GM18870 (cell line): ENCODE results near the gene P2RX7.

Experiments used
- ATAC-seq: cut with Tn5 transposase; IDR thresholded peaks from one replicate; pipeline ENCODE4 v1.9.1; 2021; ENCODE audit warnings: moderate library complexity; ENCODE audit not compliant: unreplicated experiment

Gene P2RX7

DNA sequence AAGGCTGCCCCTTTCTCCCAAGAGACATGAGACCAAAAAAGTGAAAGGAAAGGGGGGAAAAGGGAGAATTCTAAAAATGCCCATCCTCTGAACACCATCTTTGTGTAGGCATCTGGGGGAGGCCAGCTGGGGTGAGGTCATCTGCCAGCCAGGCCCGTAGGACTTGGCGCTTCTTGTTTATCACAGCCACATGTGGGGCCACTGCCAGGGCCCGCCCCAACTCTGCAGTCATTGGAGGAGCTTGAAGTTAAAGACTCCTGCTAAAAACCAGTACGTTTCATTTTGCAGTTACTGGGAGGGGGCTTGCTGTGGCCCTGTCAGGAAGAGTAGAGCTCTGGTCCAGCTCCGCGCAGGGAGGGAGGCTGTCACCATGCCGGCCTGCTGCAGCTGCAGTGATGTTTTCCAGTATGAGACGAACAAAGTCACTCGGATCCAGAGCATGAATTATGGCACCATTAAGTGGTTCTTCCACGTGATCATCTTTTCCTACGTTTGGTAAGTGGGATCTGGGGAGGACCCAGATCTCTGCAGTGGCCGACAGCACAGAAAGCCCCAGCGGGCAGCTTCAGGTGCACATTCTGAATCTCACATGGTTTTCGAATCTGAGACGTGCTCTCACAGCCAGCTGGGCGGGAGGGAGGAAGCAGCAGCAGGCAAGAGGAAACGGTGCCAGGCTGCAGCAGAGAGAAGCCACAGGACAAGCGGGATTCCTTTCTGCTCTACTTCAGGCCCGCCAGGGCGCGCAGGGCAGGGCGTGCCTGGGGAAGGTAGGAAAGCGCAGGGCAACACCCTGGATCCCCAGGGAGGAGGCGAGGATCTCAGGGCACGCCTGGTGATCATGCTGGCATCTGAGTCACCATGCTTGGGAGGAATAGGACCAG is at the start of gene P2RX7:
TSS of gene P2RX7 (plus strand) at position 276 of the 881 bp plus-strand sequence. CDS start at position 371, 95 bp downstream.
- no peak for ATAC-seq

DNA sequence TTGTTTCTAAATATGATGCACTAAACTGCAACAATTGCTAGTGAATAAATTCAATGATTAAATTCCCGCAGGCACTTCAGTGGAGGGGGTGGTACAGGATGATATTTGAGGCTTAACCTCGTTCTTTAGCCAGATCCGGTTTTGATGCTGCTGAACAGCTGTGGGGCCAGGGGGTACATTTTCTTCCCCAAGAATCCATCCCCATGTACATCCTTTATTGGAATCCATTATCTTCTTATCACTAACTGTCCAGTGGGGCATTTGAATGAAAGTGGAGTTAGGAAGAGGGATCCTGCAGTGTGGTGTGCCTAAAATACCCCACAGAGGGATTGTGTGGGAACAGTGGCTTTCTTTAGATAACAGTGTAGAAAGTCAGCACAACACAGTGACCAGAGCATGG is 48.4 kb upstream of the P2RX7 start:
- ATAC-seq: no peak

DNA sequence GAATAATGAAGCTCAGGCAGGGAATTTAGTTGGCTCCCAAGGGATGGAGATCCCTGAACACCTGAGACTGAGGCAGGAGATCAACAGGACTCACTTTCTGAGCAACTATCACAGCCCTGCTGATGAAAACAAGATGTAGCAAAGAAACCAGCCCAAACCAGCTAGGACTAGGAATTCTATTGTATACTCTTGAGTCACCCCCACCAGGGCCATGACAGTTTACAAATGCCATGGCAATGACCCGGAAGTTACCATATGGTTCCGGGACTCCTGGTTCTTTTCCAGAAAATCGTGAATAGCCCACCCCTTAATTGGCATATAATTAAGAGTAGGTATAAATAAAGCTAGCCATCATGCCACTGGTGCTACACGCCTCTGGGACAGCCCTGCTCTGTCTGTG is 47.6 kb upstream of the P2RX7 start:
- ATAC-seq: no peak

DNA sequence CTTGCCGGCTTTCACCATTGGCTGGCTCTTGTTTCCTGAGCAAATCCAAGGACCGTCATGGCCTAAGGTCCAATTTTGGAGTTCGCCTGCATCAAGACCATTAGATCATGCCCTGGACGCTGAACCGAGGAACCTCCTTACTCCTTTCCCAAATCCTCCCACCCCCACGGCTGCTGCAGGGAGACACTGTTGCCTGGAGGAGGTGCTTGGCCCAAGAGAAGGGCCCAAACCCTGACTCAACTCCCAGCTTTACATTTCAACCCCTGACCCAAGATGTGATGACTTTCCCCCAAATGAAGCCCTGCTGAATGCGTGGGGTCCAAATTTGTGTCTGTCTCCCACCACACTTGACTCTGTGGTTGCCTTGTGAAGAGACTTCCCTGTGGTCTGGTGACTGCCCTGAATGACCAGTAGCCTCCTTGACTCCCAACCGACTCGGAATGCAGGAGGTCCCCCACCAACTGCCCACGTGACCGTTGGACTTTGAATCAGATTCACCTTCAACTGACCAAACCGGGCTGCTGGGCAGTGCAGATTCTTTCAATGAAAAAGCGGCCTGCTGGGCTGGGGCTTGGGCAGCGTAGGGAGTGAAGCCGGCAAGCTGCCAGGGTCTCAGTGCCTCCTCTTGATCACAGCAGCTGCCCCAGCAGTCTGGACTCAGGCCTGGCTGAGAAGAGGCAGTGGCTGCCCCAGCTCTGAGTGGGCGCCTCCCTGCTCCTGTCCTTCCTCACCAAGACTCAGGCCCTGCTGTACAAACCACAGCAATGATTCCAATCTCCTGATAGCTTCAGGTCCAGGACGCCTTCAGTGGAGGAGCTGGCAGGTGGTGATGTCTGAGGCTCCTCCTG is 46.9 kb upstream of the P2RX7 start:
- ATAC-seq: no peak

DNA sequence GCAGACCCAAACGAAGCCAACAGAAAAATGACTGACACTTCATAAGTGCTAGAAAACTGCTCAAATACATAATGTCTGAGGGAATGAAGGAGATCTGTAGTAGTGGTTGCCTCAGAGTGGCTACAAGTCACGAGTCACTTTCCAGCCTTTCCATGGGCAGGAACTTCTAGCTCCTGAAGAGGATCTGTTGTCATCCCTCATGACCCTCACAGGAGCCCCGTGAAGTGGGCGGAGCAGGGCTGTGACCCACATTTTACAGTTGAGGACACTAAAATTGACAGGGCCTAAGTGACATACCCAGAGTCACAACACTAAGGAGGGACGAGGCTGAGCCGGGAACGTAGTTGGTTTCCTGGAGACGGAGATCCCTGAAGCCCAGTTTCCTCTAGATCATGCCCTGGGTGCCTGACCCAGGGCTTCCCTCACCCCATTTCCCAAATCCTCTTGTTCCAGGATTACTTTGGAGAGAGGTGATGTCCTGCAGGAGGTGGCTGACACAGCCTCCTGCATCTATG is 45.8 kb upstream of the P2RX7 start:
- ATAC-seq: no peak

DNA sequence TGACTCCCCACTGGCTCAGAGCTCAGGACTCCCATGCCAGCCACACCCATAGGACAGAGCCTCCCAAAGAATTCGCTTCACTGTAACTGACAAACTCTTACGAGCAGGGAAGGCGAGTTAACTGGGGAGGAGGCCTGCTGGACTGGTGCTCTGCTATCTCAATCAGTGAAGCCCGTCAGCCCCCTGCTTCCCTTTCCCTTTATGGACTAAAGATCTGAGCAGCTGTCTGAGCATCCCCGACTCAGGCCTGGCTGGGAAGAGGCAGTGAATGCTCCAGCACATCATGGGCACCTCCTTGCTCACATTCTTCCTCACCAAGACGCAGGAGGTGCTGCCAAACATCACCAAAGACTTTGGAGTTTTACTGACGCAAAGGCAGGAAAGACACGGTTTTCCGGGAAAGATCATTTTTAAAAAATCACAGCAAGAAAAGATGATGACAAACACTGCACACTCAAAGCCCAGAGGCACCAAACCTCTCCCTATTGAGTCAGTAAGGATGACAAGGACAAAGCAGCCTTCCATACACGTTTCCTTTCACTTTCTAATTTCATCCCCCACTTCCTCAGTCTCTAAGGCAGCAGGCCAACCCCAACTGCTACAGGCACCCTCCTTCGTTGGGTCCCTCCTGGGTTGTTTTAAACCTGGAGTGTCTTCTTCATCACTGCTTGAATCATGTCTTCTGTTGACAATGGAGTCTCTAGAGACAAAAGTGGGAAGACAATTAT is 45.0 kb upstream of the P2RX7 start:
- no peak for ATAC-seq

DNA sequence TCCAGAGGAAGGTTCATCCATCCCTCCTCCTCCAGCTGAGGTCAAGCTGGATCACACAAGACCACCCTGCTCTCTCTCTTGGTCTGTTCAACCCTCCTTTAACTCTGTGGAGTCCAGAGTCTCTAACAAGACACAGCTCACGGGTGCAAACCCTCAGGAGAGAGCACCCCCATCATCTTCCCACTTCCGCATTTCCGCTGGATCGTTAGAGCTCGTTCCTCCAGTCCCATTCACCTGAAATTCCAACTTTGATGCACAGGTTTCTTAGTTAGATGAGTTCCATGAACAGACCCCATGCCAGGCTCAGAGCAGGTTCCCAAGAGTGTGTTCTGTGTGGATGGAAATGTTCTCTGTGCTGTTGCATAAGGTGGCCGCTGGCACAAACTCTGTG is 44.5 kb upstream of the P2RX7 start:
- no peak for ATAC-seq

DNA sequence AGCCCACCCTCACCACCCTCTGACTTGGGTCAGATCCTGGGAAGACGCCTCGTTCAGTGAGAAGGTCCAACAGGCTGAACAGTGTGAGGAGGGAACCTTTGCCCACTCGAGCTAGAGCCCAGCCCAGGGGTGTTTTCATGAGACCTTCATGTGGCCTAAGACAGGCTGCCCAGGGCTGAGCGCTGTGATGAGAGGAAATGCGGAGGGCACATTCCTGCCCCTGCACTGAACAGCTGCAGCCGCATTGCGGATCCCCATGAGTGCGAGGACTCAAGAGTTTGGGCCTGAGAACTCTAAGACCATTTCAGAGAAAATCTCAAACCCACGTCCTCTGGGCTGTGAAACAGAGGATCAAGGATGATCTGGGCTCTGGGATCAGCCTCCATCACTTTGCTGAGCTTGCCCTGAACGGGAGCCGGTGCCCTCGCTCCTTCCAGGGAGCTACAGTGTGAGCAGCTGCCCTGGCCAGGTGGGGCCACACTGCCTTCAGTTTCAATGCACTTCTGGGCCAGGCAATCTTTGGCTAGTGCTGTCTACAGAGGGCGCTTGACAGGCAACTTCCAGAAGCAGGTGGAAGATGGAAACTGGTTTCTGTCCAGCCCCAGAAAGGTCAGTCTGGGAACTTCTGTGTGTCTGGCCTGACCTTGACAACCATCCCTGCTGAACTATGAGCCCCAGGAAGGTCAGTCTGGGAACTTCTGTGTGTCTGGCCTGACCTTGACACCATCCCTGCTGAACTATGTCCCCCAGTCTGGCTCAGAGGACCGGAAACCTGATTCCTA is 43.5 kb upstream of the P2RX7 start:
- ATAC-seq: no peak

DNA sequence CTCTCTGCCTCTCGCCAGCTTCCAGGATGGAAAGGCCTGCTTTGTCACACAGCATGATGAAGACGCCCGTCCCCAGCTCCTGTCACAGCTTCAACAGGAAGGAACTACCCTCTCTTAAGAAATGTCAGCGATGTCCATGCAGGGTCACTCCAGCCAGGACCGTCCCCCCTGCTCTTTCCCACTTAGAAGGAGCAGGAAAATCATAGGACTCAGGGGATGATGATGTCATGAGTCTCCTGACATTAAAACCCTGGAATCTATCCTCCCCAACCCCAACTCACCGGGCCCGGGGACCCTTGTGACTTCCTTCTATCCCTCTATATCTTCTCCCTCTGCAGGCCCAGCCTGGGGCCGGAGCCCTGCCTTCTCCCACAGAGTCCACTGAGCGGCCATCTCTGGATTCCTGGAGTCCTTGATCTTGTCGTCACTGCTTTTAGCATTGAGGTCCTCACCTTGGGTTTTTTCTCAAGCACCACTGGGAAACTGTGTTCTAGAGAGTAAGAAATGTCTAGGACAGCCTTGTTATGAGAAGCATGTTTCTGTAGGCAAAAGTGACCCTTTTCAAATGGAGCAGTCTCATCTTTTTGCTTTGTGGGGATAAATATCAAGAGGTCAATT is 42.8 kb upstream of the P2RX7 start:
- no peak for ATAC-seq

DNA sequence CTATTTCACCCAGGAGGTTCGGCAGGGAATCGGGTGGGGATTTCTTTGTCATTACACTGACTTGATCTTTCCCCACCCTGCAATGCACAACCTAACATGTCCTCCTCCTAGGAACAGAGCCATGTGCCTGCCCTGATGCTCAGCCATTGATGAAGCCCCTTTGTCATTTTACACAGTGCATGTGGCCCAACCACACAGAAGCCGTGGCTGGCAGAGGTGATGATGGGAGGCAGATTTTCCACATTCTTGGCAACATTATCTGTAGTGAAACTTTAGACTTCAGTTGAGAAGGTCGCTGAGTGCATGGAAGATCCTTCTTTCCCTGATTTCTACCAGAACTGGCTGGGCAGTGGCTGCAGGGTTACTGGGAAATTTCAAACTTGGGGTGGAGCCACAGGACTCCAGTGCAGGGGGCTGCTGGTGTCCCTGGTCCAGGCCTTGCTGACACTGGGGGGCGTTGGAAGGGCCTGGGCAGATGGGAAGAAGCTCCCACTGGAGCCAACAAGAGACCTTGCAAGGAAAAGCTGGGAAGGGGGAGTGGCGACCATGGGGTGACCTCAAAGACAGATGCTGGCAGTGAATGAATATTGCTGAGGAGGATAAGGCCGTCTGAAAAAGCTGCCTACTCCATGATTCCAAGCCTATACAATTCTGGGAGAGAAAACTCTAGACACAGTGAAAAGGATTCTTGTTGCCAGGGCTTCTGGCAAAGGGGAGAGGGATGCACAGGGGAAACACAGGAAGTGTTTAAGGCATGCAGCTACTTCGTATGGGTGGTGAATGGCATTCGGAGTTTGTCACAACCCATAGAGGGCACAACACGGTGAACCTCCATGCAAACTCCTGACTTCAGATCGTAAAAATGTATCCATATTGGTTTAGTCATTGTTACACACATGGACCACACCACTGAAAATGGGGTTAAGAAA is 41.8 kb upstream of the P2RX7 start:
- ATAC-seq: no peak

DNA sequence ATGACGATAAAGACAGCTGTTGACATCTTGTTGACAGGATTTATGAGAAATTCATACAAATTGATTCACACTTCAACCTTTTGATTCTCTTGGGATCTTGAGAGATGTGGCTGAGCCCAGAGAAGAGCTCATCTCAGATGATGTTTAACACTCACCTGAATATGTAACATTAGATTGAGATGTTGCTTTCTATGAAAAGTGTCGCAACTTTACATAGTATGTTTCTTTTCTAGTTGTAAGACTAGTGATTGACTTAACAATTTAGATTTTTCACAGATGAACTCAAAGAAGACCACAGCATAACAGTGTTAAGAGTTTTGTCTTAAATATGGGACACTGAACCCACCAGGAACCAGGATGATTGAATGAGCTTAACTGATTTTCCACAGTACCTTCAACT is 40.6 kb upstream of the P2RX7 start:
- ATAC-seq: no peak

DNA sequence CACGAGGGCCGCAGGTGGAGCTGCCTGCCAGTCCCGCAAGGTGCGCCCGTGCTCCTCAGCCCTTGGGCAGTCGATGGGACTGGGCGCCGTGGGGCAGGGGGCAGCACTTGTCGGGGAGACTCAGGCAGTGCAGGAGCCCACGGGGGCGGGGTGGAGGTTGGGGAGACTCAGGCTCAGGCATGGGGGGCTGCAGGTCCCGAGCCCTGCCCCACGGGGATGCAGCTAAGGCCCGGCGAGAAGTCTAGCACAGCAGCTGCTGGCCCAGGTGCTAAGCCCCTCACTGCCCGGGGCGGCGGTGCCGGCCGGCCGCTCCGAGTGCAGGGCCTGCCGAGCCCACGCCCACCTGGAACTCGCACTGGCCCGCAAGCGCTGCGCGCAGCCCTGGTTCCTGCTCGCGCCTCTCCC is 39.2 kb upstream of the P2RX7 start:
- ATAC-seq: no peak

DNA sequence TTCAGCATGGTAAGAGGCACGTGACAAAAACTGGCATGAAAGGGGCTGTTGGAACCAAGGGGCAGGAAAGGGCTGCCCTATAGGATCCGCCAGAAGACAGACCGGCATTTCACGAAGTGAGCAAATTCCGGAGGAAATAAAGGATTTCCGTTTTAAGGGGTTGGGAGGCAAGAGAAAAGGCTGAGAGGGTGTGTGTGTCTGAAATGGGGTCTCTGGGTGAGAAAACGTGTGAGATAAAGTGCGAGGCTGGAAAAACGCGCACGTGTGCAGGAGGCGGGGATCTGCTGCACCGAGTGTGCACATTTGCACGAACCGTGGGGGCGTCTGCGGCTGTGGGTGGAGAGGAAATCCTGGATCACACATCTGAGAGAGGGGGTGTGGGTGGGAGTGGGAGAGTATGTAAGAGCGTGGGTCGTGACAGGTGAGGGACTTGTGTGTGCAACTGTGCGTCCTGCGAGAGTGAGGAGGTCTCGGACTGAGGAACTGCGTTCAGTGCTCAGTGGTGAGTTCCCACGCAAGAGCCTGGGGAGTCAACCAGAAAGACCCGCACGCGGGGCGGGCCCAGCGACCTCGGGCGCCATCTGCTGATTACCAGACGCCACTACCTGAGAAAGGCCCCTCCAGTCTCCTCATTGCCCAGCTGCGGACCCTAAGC is 37.0 kb upstream of the P2RX7 start:
- no peak for ATAC-seq

DNA sequence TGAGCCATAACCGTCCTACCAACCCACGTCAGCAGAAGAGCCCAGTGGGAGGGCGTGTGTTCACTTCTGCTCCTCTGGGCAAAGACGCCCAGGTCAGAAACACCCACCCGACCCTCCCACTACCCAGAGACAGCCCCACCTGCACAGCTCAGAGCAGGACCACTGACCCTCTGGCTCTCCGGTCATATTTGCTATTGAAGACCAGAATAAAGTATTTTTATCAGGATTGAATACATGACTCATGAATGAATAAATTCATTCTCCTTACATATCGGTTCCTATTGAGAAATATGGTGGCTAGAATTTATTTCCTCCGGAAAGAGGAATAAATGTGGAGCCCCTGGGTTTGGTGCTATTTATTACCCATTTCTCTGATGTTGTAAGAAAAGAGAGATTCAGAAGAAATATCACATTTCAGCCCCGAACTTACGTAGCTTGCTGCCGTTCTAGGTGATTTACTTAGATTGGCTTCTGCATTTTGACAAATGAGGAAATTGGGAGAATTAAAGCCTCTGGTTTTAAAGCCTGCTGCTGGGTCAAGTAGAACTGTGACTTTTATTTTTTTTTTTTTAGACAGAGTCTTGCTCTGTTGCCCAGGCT is 36.4 kb upstream of the P2RX7 start:
- no peak for ATAC-seq

DNA sequence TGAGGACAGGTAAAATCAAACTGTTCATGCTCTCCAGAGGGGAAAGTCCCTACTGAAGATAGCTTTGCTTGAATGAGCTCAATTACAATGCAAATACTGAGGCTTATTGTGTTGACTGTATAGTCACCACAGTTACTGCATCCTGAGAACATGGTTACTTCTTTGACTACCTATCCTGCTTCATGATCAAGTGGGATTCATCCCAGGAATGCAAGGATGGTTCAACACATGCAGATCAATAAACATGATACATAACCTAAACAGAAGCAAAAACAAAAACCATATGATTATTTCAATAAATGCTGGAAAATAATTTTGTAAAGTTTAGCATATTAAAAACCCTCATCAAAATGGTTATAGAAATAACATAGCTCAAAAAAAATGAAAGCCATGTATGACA is 32.9 kb upstream of the P2RX7 start:
- no peak for ATAC-seq

DNA sequence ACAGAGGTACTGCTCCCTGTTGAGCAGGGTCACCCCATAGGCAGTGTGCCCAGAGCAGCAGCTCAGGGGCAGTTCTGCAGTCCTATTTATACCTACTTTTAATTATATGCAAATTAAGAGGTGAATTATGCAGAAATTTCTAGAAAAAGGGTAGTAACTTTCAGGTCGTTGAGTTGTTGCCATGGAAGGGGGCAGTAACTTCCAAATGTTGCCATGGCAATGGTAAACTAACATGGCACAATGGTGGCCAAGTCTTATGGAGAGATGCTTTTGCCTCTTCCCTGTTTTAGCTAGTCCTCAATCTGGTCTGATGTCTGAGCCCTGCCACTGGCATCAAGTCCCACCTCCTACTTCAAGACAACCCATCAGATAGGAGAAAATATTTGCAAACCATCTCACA is 30.4 kb upstream of the P2RX7 start:
- ATAC-seq: no peak

DNA sequence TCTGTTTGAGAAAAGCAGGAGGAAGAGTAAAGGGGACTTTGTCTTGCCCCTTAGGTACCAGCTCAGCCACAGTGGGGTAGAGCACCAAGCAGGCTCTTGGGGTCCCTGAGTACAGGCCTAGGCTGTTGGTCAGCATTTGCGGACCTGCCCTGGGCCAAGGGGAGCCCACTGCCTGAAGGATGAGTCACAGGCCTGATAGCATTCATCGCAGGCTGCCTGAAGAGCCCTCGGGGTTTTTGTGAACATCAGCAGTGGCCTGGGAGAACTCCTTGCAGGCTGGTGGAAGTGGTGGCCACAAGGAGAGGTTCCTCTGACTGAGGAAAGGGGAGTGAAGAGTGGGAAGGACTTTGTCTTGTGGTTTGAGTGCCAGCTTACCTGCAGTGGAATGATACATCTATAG is 25.0 kb upstream of the P2RX7 start:
- ATAC-seq: no peak

DNA sequence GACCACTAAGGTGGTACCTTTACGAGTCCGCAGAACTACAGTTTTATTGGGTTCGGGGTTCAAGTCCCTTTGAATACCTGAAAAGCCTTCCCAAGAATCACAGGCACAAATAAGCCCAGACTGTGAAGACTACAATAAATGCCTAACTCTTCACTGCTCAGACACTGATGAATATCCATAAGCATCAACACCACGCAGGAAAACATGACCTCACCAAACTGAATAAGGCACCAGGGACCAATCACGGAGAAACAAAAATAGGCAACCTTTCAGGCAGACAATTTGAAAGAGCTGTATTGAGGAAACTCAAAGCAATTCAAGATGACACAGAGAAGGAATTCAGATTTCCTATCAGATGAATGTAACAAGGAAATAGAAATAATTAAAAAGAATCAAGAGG is 24.2 kb upstream of the P2RX7 start:
- no peak for ATAC-seq
